Keratinocyte (primary cell): ENCODE results near the gene SFMBT2. TPM values are rescaled to one million over a fixed set of nuclear protein-coding genes. Genes with fewer than 3 reads are reported as not detected.
A peak's percentile ranks its signal among the peaks of the same experiment; 100 is the strongest.

ENCODE experiments used
- DNase-seq: peaks from one replicate; pipeline ENCODE4 v3.0.0-alpha.2; 2011; ENCODE audit warnings: low read depth, missing footprints, low spot score
- FAIRE-seq: peaks from 2 replicates; lab custom pipeline; 2011; peaks lifted over from hg19 to GRCh38; lab: Jason Lieb, UNC
- H2AFZ ChIP-seq: 2 replicates; pipeline ENCODE4 v1.6.0; 2012; ENCODE audit warnings: low read length, control low read depth, inconsistent platforms; ENCODE audit not compliant: control insufficient read depth
- H3K27ac ChIP-seq: 2 replicates; pipeline ENCODE4 v1.5.1; 2011; ENCODE audit warnings: low read length; ENCODE audit not compliant: control insufficient read depth, insufficient read depth
- H3K27me3 ChIP-seq: 3 replicates; pipeline ENCODE4 v1.6.0; 2011; ENCODE audit warnings: low read length; ENCODE audit not compliant: control insufficient read depth, insufficient read depth; ENCODE audit errors: extremely low read depth
- H3K36me3 ChIP-seq, 2 experiments: 2 replicates in 1 of 2; 3 replicates in 1 of 2; pipeline ENCODE4 v1.5.1; 2011; ENCODE audit warnings: low read length in 2 of 2, mild to moderate bottlenecking in 1 of 2; ENCODE audit not compliant: control insufficient read depth in 2 of 2, insufficient read depth in 2 of 2; ENCODE audit errors: extremely low read depth in 1 of 2
- H3K4me1 ChIP-seq: 3 replicates; pipeline ENCODE4 v1.5.1; 2011; ENCODE audit warnings: low read length; ENCODE audit not compliant: control insufficient read depth, insufficient read depth; ENCODE audit errors: extremely low read depth
- H3K4me2 ChIP-seq: 3 replicates; pipeline ENCODE4 v1.6.0; 2011; ENCODE audit warnings: low read depth, low read length; ENCODE audit not compliant: control insufficient read depth, insufficient read depth; ENCODE audit errors: extremely low read depth
- H3K4me3 ChIP-seq, 3 experiments: fragments of 200-600 bp in 1 of 3; sonication (generic) in 1 of 3; 2 replicates in 2 of 3; 3 replicates in 1 of 3; pipeline ENCODE4 v1.5.1; 2011 to 2016; ENCODE audit warnings: low read length in 3 of 3, mild to moderate bottlenecking in 3 of 3, control low read depth in 2 of 3, inconsistent platforms in 1 of 3, low read depth in 1 of 3, mixed read lengths in 1 of 3, mixed run types in 1 of 3, moderate library complexity in 1 of 3; ENCODE audit not compliant: control insufficient read depth in 2 of 3, insufficient read depth in 2 of 3; ENCODE audit errors: extremely low read depth in 1 of 3
- H3K79me2 ChIP-seq: 2 replicates; pipeline ENCODE4 v1.6.0; 2012; ENCODE audit warnings: low read length; ENCODE audit not compliant: control insufficient read depth, insufficient read depth
- H3K9ac ChIP-seq: 3 replicates; pipeline ENCODE4 v1.6.0; 2011; ENCODE audit warnings: low read length; ENCODE audit not compliant: control insufficient read depth, insufficient read depth; ENCODE audit errors: extremely low read depth
- H3K9me1 ChIP-seq: 3 replicates; pipeline ENCODE4 v1.6.0; 2011; ENCODE audit warnings: low read length; ENCODE audit not compliant: control insufficient read depth, insufficient read depth; ENCODE audit errors: extremely low read depth
- H3K9me3 ChIP-seq: 2 replicates; pipeline ENCODE4 v1.5.1; 2012; ENCODE audit warnings: low read depth, low read length; ENCODE audit not compliant: control insufficient read depth
- H4K20me1 ChIP-seq: 3 replicates; pipeline ENCODE4 v1.6.0; 2011; ENCODE audit warnings: low read length; ENCODE audit not compliant: control insufficient read depth, insufficient read depth; ENCODE audit errors: extremely low read depth
- EZH2 ChIP-seq: IDR thresholded peaks from one replicate; pipeline ENCODE4 v1.6.1; 2012; ENCODE audit warnings: inconsistent platforms, mild to moderate bottlenecking, low read length, moderate library complexity
- dilution Hi-C: fragments of 300-500 bp; cut with MboI; formaldehyde crosslinking; loops from one replicate; pipeline ENCODE4 v1.7.0; 2020; ENCODE audit warnings: low sequenced_read_pairs; ENCODE audit not compliant: extremely low pct_ligation_motif_present
- polyA plus RNA-seq, 5 experiments: library from polyadenylated mRNA; depleted of rRNA in 3 of 5; stranded (reverse) in 3 of 5; stranded (forward) in 1 of 5; unstranded in 1 of 5; fragments of >200 nt; gene quantifications; 1 replicate in 1 of 5; 2 replicates in 3 of 5; 3 replicates in 1 of 5; pipeline versions ENCODE4 v1.2.1 to v1.2.3, GENCODE V29; 2011 to 2012; ENCODE audit warnings: missing spikeins in 2 of 5, low read depth in 1 of 5, low replicate concordance in 1 of 5
- TF ChIP-seq, protein P1 (sequence below), 3 experiments: IDR thresholded peaks in 1 of 3; conservative IDR thresholded peaks in 1 of 3; optimal IDR thresholded peaks in 1 of 3; 2 replicates in 2 of 3; 3 replicates in 1 of 3; pipeline versions ENCODE3 to v1.5.1; 2011; ENCODE audit warnings: low read length in 3 of 3, mild to moderate bottlenecking in 3 of 3, moderate library complexity in 2 of 3, control low read depth in 1 of 3, inconsistent platforms in 1 of 3; ENCODE audit not compliant: insufficient read depth in 2 of 3; ENCODE audit errors: extremely low read depth in 1 of 3

The SFMBT2 gene
- polyA plus RNA-seq, 1 donor (not counting 4 experiments of a cell fraction or from before 2014, with no cell fraction given): 0.71 TPM

DNA sequence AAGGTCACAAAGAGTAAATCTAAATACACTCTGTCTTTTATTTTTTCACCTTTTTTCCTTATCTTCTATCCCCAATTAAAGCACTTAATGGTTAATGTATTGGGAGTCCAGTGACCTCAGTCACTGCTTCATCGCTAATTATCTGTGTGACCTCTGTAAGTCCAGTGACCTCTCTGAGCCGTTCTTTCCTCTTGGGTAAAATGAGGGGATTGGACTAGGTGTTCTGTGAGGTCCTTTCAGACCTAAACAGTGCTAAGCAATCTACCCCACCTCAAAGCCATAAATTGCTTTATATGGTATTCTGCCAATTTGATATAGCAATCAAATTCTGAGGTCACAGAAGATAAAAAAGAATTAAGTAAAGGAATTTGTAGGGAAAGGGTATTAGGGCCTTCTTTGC is 3.9 kb upstream of the SFMBT2 start:
- no peak for TF ChIP-seq EZH2
- TF ChIP-seq, protein P1, sequence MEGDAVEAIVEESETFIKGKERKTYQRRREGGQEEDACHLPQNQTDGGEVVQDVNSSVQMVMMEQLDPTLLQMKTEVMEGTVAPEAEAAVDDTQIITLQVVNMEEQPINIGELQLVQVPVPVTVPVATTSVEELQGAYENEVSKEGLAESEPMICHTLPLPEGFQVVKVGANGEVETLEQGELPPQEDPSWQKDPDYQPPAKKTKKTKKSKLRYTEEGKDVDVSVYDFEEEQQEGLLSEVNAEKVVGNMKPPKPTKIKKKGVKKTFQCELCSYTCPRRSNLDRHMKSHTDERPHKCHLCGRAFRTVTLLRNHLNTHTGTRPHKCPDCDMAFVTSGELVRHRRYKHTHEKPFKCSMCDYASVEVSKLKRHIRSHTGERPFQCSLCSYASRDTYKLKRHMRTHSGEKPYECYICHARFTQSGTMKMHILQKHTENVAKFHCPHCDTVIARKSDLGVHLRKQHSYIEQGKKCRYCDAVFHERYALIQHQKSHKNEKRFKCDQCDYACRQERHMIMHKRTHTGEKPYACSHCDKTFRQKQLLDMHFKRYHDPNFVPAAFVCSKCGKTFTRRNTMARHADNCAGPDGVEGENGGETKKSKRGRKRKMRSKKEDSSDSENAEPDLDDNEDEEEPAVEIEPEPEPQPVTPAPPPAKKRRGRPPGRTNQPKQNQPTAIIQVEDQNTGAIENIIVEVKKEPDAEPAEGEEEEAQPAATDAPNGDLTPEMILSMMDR (optimal IDR thresholded peaks at IDR 0.05 in 1 of 3, IDR thresholded peaks at IDR 0.05 in 1 of 3, conservative IDR thresholded peaks at IDR 0.05 in 1 of 3; ENCODE audit: extremely low read depth in 1 of 3, insufficient read depth in 2 of 3, low read length in 3 of 3): no peak
- FAIRE-seq (no peak), DNase-seq (no peak)
- Histone ChIP-seq H2AFZ (no peak overlapping the region), H3K4me3 (no peak overlapping the region), H3K4me1 (peaks cover 9% of the 10 kb centered on the region), H3K4me2 (no peak overlapping the region), H3K9me1 (no peaks in the 10 kb centered on the region), H3K9me3 (no peaks in the 10 kb centered on the region), H3K79me2 (no peaks in the 10 kb centered on the region), H3K27me3 (peaks cover 35% of the 10 kb centered on the region), H3K9ac (no peak overlapping the region), H3K27ac (no peak overlapping the region), H4K20me1 (no peaks in the 10 kb centered on the region), H3K36me3 (no peaks in the 10 kb centered on the region)
- dilution Hi-C loops: no loop called here

DNA sequence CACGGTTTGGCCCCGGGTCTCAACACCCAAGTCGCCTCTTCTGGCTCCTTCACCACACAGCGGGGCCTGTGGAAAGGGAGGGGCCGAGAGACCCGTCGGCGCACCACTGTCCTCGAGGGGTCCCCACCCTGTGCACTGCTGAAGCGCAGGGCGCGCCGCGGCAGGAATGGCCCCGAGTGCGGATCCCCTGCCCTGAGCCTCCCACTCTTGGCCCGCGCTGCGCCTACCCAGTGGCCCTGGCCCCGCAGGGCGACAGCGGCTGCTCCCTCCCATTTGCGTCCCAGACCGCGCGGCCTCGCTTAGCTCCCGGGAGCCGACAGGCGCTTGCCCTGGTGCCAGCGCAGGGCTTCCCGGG is 2.1 kb upstream of the SFMBT2 start:
- Histone ChIP-seq H3K4me3 (no peak overlapping the region), H3K79me2 (no peaks in the 10 kb centered on the region), H3K9me1 (no peaks in the 10 kb centered on the region), H3K36me3 (no peaks in the 10 kb centered on the region), H3K9me3 (no peaks in the 10 kb centered on the region), H3K4me1 (peaks cover 22% of the 10 kb centered on the region), H3K4me2 (peak overlapping the region; percentile 37), H3K9ac (no peak overlapping the region), H4K20me1 (no peaks in the 10 kb centered on the region), H3K27ac (no peak overlapping the region), H2AFZ (no peak overlapping the region), H3K27me3 (peaks cover 53% of the 10 kb centered on the region)
- FAIRE-seq (no peak), DNase-seq (no peak)
- no peak for TF ChIP-seq EZH2
- TF ChIP-seq, protein P1 (optimal IDR thresholded peaks at IDR 0.05 in 1 of 3, IDR thresholded peaks at IDR 0.05 in 1 of 3, conservative IDR thresholded peaks at IDR 0.05 in 1 of 3; ENCODE audit: extremely low read depth in 1 of 3, insufficient read depth in 2 of 3, low read length in 3 of 3): no peak
- dilution Hi-C loops: no loop called here
